IPS-NIHi11 (cell line): ENCODE measurements around the gene DIP2C.
"Not testable (repeated sequence)": the region's sequence is repeated elsewhere in the genome, so short reads cannot be mapped to it uniquely, and the experiment has no call there.

Source experiments
- DNase-seq: peaks from one replicate; pipeline ENCODE4 v3.0.0; 2012; ENCODE audit warnings: mixed read lengths, low spot score

The DIP2C gene

GRCh38 chr10:639001-639750 lies 50.3 kb downstream of the DIP2C start:
- DNase-seq, result no peak

GRCh38 chr10:637771-638195 lies 51.7 kb downstream of the DIP2C start:
- DNase-seq, result no peak

GRCh38 chr10:637221-637620 lies 52.2 kb downstream of the DIP2C start:
- DNase-seq, result no peak

- no peak for DNase-seq
Observed at GRCh38 chr10:636769-637168, 52.7 kb downstream of the DIP2C start.

- no peak for DNase-seq
Observed at GRCh38 chr10:636016-636730, 53.3 kb downstream of the DIP2C start.

- DNase-seq, result no peak
Observed at GRCh38 chr10:635088-635861, 54.2 kb downstream of the DIP2C start.

GRCh38 chr10:634256-634655 lies 55.2 kb downstream of the DIP2C start:
- no peak for DNase-seq

GRCh38 chr10:633279-634245 lies 55.9 kb downstream of the DIP2C start:
- no peak for DNase-seq

- DNase-seq, result not testable (repeated sequence)
Observed at GRCh38 chr10:632807-633177, 56.7 kb downstream of the DIP2C start.

GRCh38 chr10:632155-632806 lies 57.2 kb downstream of the DIP2C start:
- DNase-seq, result not testable (repeated sequence)

GRCh38 chr10:631266-631665 lies 58.2 kb downstream of the DIP2C start:
- no peak for DNase-seq

- no peak for DNase-seq
Observed at GRCh38 chr10:630581-631073, 58.8 kb downstream of the DIP2C start.

- DNase-seq, result no peak
Observed at GRCh38 chr10:629186-629998, 60.1 kb downstream of the DIP2C start.

- DNase-seq, result no peak
Observed at GRCh38 chr10:628386-629045, 61.0 kb downstream of the DIP2C start.

- no peak for DNase-seq
Observed at GRCh38 chr10:627032-627992, 62.2 kb downstream of the DIP2C start.

GRCh38 chr10:625751-626711 lies 63.4 kb downstream of the DIP2C start:
- DNase-seq, result no peak

- no peak for DNase-seq
Observed at GRCh38 chr10:625333-625696, 64.2 kb downstream of the DIP2C start.
